T-cell (primary cell): ENCODE measurements around the gene COQ7. TPM values are rescaled to one million over a fixed set of nuclear protein-coding genes. Genes with fewer than 3 reads are reported as not detected.

Experiments used
- ATAC-seq, 4 experiments: fragments of 200-7000 bp in 3 of 4; fragments of 150-1000 bp in 1 of 4; cut with Tn5 transposase; replicated peaks in 1 of 4; 1 replicate in 3 of 4; 2 replicates in 1 of 4; pipeline ENCODE4 v1.10.0; 2021; ENCODE audit warnings: moderate library complexity in 3 of 4, mild to moderate bottlenecking in 2 of 4, moderate number of reproducible peaks in 1 of 4
- CTCF ChIA-PET, 2 donors: fragments of 300-600 bp; sonication (Branson Sonifier 250); formaldehyde crosslinking; loops; one replicate each; lab custom pipeline; 2022; ENCODE audit warnings: antibody characterized with exemption in 2 of 2; lab: Charles Lee
- POLR2A ChIA-PET, 2 donors: fragments of 300-600 bp; sonication (Branson Sonifier 250); formaldehyde crosslinking; loops; one replicate each; lab custom pipeline; 2022; ENCODE audit warnings: antibody characterized with exemption in 2 of 2; lab: Charles Lee
- DNase-seq, 35 experiments: peaks; one replicate each; pipeline versions ENCODE4 v3.0.0 to v3.0.0-alpha.2; 2013 to 2023
- H3K27ac ChIP-seq: one replicate; pipeline ENCODE4 v1.5.1; 2013; ENCODE audit warnings: low read length
- H3K27me3 ChIP-seq, 2 experiments: replicated peaks in 1 of 2; 1 replicate in 1 of 2; 2 replicates in 1 of 2; pipeline versions ENCODE4 v1.6.1 to v1.7.0; 2013; ENCODE audit warnings: low read length in 1 of 2, mixed read lengths in 1 of 2; ENCODE audit not compliant: control insufficient read depth in 2 of 2, insufficient read depth in 2 of 2; ENCODE audit errors: extremely low read depth in 1 of 2
- H3K36me3 ChIP-seq, 2 donors: 1 replicate in 1 of 2; 2 replicates in 1 of 2; pipeline versions ENCODE4 v1.6.1 to v1.7.0; 2013; ENCODE audit warnings: low read length in 1 of 2; ENCODE audit not compliant: control insufficient read depth in 2 of 2, insufficient read depth in 1 of 2; ENCODE audit errors: extremely low read depth in 1 of 2
- H3K4me1 ChIP-seq, 2 experiments: 1 replicate in 1 of 2; 2 replicates in 1 of 2; pipeline versions ENCODE4 v1.6.1 to v1.7.0; 2013; ENCODE audit warnings: low read length in 2 of 2, mixed read lengths in 1 of 2; ENCODE audit not compliant: insufficient read depth in 2 of 2, control insufficient read depth in 1 of 2; ENCODE audit errors: extremely low read depth in 1 of 2
- H3K4me3 ChIP-seq, 2 donors: 1 replicate in 1 of 2; 2 replicates in 1 of 2; pipeline versions ENCODE4 v1.5.1 to v1.7.0; 2013; ENCODE audit warnings: mild to moderate bottlenecking in 2 of 2, low read length in 1 of 2, moderate library complexity in 1 of 2; ENCODE audit not compliant: control insufficient read depth in 1 of 2; ENCODE audit errors: extremely low read depth in 1 of 2
- H3K9me3 ChIP-seq: 2 replicates; pipeline ENCODE4 v1.7.0; 2013
- H3K27ac Mint-ChIP-seq, 2 donors: one replicate each; pipeline ENCODE4 v1.8.0; 2020 to 2021; ENCODE audit warnings: mild to moderate bottlenecking in 2 of 2, mixed read lengths in 2 of 2
- H3K27me3 Mint-ChIP-seq, 2 donors: one replicate each; pipeline ENCODE4 v1.8.0; 2021 to 2022; ENCODE audit warnings: mixed read lengths in 2 of 2
- H3K36me3 Mint-ChIP-seq: one replicate; pipeline ENCODE4 v1.8.0; 2021; ENCODE audit warnings: mixed read lengths
- H3K4me1 Mint-ChIP-seq, 3 donors: one replicate each; pipeline ENCODE4 v1.8.0; 2020 to 2022; ENCODE audit warnings: mixed read lengths in 3 of 3, mild to moderate bottlenecking in 1 of 3
- H3K4me3 Mint-ChIP-seq, 3 donors: one replicate each; pipeline ENCODE4 v1.8.0; 2020 to 2022; ENCODE audit warnings: mild to moderate bottlenecking in 3 of 3, mixed read lengths in 3 of 3, moderate library complexity in 3 of 3
- H3K9me3 Mint-ChIP-seq, 3 donors: one replicate each; pipeline ENCODE4 v1.8.0; 2020 to 2022; ENCODE audit warnings: mixed read lengths in 3 of 3
- WGBS: methylation state at CpG from one replicate; pipeline ENCODE4 v1.1.5; 2013; ENCODE audit warnings: missing lambda C conversion rate; ENCODE audit not compliant: insufficient coverage; 5-methylcytosine and 5-hydroxymethylcytosine counted together
- total RNA-seq, 35 experiments: library from RNA in 6 of 35; stranded (reverse) in 6 of 35; fragments of 120-200 nt in 1 of 35; gene quantifications; one replicate each; pipeline versions ENCODE4 v1.2.1 to v1.2.4 and lab custom pipeline; 2013 to 2026

The COQ7 gene
- total RNA-seq, 5 donors from 2014 or later (not counting 1 experiment from before 2014, with no cell fraction given) = 11.1 to 15.4 (median 14.9) TPM

DNA sequence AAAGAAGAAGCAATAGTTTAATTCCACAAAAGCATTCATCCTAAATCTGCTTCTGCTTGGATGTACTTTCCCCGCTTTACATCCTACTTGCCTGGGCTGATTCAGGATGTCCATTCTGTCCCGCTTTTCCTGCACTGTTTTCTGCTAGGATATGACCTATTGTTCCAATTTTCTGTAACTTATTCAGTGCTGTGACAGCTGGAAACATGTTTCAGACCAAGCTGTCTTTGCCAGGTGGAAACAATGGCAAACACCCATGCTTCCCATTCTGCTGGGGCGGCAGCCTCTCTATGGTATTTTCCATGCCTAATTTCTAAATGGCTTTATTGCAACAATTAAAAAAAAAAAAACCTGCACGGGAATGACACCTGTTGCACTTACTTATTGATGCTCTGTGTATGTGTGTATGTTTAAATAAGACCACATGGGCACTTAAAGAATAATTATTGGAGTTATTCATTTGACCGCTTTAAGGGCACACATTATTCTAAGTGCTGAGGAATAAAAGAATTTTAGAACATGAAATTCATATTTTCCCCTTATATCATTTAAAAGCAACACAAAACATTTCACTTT, 21.0 kb downstream of the COQ7 start:
- 87% methylated on average over 2 of the region's 5 CpGs for WGBS
- ATAC-seq (no peak), DNase-seq (no peak)
- CTCF ChIA-PET = no interaction called here
- Mint-ChIP-seq H3K27ac (no peak overlapping the region), H3K4me3 (no peak overlapping the region), H3K4me1 (peaks cover 0 to 6% (median 6%) of the 10 kb centered on the region in 3 donors), H3K9me3 (peaks cover 0 to 4% (median 0%) of the 10 kb centered on the region in 3 donors), H3K36me3 (no peaks in the 10 kb centered on the region), H3K27me3 (peaks cover 5 to 13% of the 10 kb centered on the region in 2 donors)
- Histone ChIP-seq H3K4me1 (peaks cover 0 to 12% of the 10 kb centered on the region in 2 experiments), H3K9me3 (no peaks in the 10 kb centered on the region), H3K4me3 (no peak overlapping the region), H3K36me3 (no peaks in the 10 kb centered on the region), H3K27me3 (peaks cover 0 to 23% of the 10 kb centered on the region in 2 experiments), H3K27ac (no peak overlapping the region)
- POLR2A ChIA-PET = interaction anchor here in 1 of 2 donors (0.6 kb wide), 1 partner anchor 20 kb away, joined by 6 read pairs; no protein-coding TSS in a partner anchor

DNA sequence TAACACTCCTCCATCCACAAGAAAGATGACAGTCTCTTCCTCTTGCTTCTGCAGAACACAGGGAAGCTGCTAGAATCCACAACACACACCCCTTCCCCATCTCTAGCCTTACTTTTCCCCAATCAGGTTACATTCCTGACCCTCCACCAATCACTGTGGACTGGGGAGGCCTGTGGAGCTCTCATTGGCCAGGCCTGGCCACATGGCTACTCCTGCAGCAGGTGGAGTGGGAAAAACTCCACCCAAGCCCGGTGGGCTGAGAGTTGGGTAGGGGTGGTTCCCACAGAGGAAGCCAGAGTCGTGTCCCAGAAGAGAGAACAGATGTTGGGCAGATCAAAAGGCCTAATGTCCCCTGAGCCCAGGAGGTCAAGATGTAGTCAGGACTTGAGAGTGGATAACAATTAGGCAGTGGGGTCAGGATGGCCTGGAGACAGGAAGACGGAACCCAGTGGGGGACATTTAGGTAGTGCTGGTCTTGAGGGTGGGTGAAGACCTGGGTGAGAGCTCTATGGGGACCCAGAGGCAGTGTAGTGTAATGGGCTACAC, 22.1 kb downstream of the COQ7 start:
- Histone ChIP-seq H3K27ac (no peak overlapping the region), H3K36me3 (no peaks in the 10 kb centered on the region), H3K4me3 (no peak overlapping the region), H3K4me1 (peaks cover 0 to 12% of the 10 kb centered on the region in 2 experiments), H3K9me3 (no peaks in the 10 kb centered on the region), H3K27me3 (peaks cover 0 to 23% of the 10 kb centered on the region in 2 experiments)
- no peak for ATAC-seq
- peaks cover 0 to 6% (median 6%) of the 10 kb centered on the region in 3 donors for H3K4me1 Mint-ChIP-seq
- no peak for DNase-seq
- H3K27ac Mint-ChIP-seq = no peak overlapping the region
- no peaks in the 10 kb centered on the region for H3K36me3 Mint-ChIP-seq
- WGBS = 62% methylated on average over 2 of the region's 3 CpGs
- peaks cover 0 to 4% (median 0%) of the 10 kb centered on the region in 3 donors for H3K9me3 Mint-ChIP-seq
- ChIA-PET CTCF (interaction anchor here in 1 of 2 donors (0.5 kb wide), 1 partner anchor 154 kb away, joined by 3 read pairs; no protein-coding TSS in a partner anchor), POLR2A (interaction anchor here in 1 of 2 donors (0.6 kb wide), 1 partner anchor 21 kb away, joined by 6 read pairs; no protein-coding TSS in a partner anchor)
- no peak overlapping the region for H3K4me3 Mint-ChIP-seq
- H3K27me3 Mint-ChIP-seq = peaks cover 5 to 18% of the 10 kb centered on the region in 2 donors

DNA sequence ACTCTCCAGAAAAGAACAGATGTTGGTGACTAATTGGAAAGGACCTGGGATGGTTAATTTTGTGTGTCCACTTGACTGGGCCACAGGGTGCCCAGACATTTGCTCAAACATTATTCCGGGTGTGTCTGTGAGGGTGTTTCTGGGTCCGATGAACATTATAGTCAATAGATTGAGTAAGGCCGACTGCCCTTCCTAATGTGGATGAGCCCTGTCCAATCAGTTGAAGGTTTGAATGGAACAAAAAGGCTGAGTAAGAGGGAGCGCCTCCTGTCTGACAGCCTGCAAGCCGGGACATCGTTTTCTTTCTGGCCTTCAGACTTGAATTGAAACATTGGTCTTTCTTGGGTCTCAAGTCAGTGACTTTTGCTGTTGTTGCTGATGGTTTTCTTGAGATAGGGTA, 23.5 kb downstream of the COQ7 start:
- H3K27ac ChIP-seq = no peak overlapping the region
- H3K4me3 ChIP-seq = no peak overlapping the region
- peaks cover 0 to 19% of the 10 kb centered on the region in 2 experiments for H3K27me3 ChIP-seq
- no peaks in the 10 kb centered on the region for H3K36me3 ChIP-seq
- CTCF ChIA-PET = no interaction called here
- WGBS = 93% methylated on average over 6 of the region's 6 CpGs
- H3K27me3 Mint-ChIP-seq = peaks cover 11 to 13% of the 10 kb centered on the region in 2 donors
- no peaks in the 10 kb centered on the region for H3K36me3 Mint-ChIP-seq
- peaks cover 0 to 4% (median 0%) of the 10 kb centered on the region in 3 donors for H3K9me3 Mint-ChIP-seq
- DNase-seq = no peak
- peaks cover 4 to 10% (median 6%) of the 10 kb centered on the region in 3 donors for H3K4me1 Mint-ChIP-seq
- no peak overlapping the region for H3K27ac Mint-ChIP-seq
- no peak for ATAC-seq
- H3K4me3 Mint-ChIP-seq = no peak overlapping the region
- peaks cover 0 to 10% of the 10 kb centered on the region in 2 experiments for H3K4me1 ChIP-seq
- no peaks in the 10 kb centered on the region for H3K9me3 ChIP-seq
- POLR2A ChIA-PET = no interaction called here

DNA sequence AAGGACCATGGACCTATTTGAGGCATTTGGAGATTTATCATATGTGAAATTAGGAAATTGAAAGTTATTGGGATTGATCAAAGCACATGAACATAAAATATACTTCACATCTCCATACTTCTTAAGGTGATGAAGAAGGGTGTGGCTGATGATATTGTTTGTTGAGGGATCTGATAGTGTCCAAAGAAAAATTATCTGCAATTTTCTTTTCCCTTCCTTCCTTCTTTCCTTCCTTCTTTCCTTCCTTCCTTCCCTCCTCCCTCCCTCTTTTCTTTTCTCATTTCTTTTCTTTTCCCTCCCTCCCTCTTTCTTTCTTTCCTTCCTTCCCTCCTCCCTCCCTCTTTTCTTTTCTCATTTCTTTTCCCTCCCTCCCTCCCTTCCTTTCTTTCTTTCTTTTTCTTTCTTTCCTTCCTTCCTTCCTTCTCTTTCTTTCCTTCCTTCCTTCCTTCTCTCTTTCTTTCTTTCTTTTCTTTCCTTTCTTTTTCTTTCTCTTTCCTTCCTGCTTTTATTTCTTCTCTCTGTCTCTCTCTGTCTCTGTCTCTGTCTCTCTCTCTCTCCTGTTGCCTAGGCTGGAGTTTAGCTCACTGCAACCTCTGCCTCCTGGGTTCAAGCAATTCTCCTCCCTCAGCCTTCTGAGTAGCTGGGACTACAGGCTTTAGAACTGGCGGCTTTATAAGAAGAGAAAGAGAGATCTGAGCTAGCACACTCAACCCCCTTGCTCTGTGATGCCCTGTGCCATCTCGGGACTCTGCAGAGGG, 25.4 kb downstream of the COQ7 start:
- peaks cover 0 to 4% (median 3%) of the 10 kb centered on the region in 3 donors for H3K4me1 Mint-ChIP-seq
- Histone ChIP-seq H3K27me3 (peaks cover 0 to 6% of the 10 kb centered on the region in 2 experiments), H3K9me3 (no peaks in the 10 kb centered on the region), H3K4me1 (no peaks in the 10 kb centered on the region), H3K27ac (no peak overlapping the region), H3K4me3 (no peak overlapping the region), H3K36me3 (no peaks in the 10 kb centered on the region)
- no peak overlapping the region for H3K4me3 Mint-ChIP-seq
- POLR2A ChIA-PET = no interaction called here
- ATAC-seq = no peak
- CTCF ChIA-PET = no interaction called here
- peaks cover under 1% of the 10 kb centered on the region for H3K36me3 Mint-ChIP-seq
- no peak overlapping the region for H3K27ac Mint-ChIP-seq
- peaks cover 8 to 13% of the 10 kb centered on the region in 2 donors for H3K27me3 Mint-ChIP-seq
- DNase-seq = no peak
- peaks cover 0 to 5% (median under 1%) of the 10 kb centered on the region in 3 donors for H3K9me3 Mint-ChIP-seq
- WGBS = no CpG with 5 or more reads among the region's 2 CpGs

DNA sequence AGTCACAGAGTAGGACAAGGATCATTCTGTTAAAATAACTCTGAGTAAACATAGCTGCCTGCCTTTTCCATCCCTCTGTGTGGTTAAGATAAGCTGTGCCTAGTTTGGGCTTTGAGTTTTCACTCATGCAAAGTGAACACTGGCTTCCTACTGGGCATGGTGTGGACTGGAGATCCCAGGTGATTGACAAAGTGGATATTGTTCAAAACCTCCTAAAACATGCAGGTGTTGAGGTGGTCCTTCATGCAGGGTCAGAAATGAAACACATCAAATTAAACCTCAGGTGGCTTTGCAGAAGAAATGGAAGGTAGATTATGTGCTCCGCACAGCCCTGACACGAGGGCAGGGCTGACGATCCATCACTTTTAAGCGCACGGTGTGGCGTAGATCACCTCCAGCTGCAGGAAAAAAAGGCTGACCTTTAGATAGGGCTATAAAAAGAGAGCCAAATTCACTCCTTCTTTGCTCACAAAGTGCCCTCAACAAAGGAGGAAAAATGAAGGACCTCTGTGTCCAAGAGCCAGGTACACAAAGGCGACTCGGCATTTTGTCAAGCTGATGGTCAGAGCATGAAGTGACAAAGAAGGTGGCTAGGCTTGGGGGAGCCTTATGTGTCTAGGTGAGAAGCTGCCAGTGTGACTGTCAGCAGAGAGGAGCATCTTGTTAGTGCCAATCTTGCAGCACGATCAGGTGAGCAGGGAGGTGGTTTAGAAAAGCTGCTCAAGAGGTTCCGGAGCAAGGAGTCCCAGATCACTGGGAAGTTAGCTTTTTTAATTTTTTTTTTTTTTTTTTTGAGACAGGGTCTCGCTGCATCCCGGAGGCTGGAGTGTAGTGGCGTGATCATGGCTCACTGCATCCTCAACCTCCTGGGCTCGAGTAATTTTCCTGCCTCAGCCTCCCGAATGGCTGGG, 26.5 kb downstream of the COQ7 start:
- POLR2A ChIA-PET = no interaction called here

More for the DNA sequence above, 26.5 kb downstream of the COQ7 start:
- WGBS = 94% methylated on average over 9 of the region's 15 CpGs
- Histone ChIP-seq H3K27me3 (peaks cover 0 to 8% of the 10 kb centered on the region in 2 experiments), H3K4me3 (no peak overlapping the region), H3K27ac (no peak overlapping the region), H3K9me3 (no peaks in the 10 kb centered on the region), H3K36me3 (no peaks in the 10 kb centered on the region), H3K4me1 (no peaks in the 10 kb centered on the region)
- H3K36me3 Mint-ChIP-seq = peaks cover 3% of the 10 kb centered on the region
- H3K9me3 Mint-ChIP-seq = peaks cover 0 to 14% (median 4%) of the 10 kb centered on the region in 3 donors
- DNase-seq (no peak), ATAC-seq (no peak)
- peaks cover 10 to 14% of the 10 kb centered on the region in 2 donors for H3K27me3 Mint-ChIP-seq
- H3K27ac Mint-ChIP-seq = no peak overlapping the region
- CTCF ChIA-PET = no interaction called here
- H3K4me1 Mint-ChIP-seq = peaks cover 0 to 4% (median 3%) of the 10 kb centered on the region in 3 donors
- no peak overlapping the region for H3K4me3 Mint-ChIP-seq
